ENCODE results near the gene SPHK2.
"Not testable (repeated sequence)": the region's sequence is repeated elsewhere in the genome, so short reads cannot be mapped to it uniquely, and the experiment has no call there.

The SPHK2 gene, protein sequence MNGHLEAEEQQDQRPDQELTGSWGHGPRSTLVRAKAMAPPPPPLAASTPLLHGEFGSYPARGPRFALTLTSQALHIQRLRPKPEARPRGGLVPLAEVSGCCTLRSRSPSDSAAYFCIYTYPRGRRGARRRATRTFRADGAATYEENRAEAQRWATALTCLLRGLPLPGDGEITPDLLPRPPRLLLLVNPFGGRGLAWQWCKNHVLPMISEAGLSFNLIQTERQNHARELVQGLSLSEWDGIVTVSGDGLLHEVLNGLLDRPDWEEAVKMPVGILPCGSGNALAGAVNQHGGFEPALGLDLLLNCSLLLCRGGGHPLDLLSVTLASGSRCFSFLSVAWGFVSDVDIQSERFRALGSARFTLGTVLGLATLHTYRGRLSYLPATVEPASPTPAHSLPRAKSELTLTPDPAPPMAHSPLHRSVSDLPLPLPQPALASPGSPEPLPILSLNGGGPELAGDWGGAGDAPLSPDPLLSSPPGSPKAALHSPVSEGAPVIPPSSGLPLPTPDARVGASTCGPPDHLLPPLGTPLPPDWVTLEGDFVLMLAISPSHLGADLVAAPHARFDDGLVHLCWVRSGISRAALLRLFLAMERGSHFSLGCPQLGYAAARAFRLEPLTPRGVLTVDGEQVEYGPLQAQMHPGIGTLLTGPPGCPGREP

DNA sequence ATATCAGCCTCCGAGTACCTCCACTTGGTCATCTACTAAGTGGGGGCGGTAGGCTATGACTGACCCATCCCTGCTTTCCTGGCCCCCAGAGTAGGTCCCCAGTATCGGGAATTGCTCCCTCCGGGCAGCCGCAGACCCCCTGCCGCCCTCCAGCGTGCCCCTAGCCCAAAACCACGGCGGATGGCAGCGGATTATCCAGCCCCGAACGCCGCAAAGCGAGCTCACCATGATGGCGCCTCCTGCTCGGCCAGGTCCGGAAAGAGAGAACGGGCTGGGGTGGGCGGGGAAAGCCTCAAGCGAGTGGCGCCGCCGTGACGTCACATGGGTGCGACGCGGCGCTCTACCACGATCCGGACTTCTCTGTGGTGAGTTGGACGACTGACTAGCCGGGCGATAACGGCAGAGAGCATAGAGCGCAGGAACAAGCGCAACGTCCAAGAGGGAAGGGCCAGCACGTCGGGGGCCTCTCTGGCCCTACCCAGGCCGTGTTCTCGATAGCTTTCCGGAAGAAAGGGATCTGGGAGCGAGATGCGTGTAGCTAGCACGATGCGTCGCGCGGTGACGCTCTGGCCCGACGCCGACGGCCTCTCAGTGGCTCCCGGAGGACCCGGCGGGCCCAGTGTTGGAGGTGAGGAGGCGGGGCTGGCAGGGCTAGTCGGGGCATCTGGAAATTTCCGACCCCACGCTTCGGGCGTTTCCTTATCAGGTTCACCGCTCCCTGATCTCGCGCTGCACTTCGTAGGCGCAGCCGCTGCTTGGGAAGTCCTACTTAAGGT is at the start of gene SPHK2, which contains the start of gene RPL18:
Gene SPHK2 (plus strand): TSS at position 591 of the 776 bp plus-strand sequence. CDS start 1,009 bp downstream, outside the sequence.
Gene RPL18 (minus strand): TSS at position 263 of the 776 bp plus-strand sequence. CDS start 35 bp downstream, at position 228.
- DNase-seq: peak; percentile 99

DNA sequence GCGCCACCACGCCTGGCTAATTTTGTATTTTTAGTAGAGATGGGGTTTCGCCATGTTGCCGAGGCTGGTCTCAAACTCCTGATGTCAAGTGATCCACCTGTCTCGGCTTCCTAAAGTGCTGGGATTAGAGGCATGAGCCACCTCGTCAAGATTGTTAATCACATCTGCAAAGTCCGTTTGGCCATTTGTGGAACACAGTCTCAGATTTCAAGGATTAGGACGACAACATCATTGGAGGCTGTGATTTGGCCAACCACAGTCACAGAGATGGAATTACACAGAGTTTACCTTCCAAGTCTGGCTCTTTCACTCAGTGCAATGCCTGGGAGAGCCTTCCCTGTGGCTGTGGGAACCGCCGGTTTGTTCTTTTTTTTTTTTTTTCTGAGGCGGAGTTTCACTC is 49.5 kb upstream of the SPHK2 start:
- peak; percentile 50 for DNase-seq

DNA sequence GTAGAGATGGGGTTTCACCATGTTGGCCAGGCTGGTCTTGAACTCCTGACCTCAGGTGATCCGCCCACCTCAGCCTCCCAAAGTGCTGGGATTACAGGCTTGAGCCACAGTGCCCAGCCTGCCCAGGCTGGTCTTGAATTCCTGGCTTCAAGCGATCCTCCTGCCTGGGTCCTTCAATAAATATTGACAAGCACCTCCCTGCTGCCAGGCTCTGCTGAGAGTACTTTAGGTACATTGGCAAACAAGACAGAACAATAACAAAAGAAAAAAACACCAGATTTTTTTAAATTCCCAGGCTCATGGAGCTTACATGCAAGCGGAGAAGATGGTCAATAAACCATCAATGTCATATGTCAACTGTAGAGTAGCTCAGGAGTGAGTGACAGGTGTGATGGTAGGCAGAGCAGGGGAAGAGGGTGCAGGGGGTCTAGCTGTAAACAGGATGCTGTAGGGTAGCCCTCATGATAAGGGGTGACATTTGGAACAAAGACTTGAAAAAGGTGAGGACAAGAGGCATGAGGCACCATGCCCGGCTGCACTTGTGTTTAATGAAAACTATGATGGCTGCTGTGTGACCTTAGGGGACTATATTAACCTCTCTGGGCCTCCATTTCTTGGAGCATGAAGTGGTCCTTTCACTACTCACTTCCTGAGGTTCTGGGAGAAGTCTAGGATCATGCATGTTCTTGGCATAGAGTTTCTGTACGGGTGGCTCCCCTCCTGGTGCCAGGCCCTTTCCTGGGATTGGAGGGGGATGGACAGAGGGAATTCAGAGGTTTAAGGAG is 47.7 kb upstream of the SPHK2 start:
- DNase-seq: no peak

DNA sequence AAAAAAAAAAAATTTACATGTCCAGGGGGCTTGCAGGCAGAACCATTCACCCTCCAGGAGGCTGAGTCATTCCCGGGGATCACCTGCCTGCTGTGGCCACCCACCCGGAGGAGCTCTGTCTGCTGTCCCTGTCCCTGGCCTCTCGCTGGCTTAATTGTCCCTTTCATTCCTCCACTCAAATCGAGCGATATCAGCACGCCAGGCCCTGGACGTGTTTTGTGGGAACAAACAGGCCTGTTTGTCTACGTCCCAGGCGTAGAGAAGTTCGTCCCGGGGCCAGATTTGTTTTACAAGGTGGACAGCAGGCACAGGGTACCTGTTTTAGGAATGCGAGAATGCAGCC is 46.2 kb upstream of the SPHK2 start:
- no peak for DNase-seq

DNA sequence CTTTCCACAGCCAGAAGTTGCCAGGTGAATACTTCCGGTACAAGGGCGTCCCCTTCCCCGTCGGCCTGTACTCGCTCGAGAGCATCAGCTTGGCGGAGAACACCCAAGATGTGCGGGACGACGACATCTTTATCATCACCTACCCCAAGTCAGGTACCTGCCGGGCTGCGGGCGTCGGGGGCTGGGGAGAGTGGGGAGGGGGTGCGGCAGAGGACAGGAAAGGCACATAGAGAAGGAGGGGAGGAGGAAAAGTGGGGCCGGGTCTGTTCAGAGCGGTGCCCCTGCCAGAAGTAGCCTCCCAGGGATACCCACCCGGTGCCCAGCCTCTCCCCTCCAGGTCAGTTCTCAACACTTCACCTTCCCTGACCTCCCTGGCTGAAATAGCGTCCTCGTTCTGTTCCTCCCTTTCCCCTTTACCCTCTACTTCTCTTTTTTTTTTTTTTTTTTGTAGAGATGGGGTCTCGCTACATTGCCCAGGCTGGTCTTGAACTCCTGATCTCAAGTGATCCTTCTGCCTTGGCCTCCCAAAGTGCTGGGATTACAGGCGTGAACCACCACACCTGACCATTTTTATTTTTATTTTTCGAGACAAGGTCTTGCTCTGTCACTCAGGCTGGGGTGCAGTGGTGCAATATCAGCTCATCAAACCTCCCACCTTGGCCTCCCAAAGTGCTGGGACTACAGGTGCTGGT is 43.2 kb upstream of the SPHK2 start:
- no peak for DNase-seq

DNA sequence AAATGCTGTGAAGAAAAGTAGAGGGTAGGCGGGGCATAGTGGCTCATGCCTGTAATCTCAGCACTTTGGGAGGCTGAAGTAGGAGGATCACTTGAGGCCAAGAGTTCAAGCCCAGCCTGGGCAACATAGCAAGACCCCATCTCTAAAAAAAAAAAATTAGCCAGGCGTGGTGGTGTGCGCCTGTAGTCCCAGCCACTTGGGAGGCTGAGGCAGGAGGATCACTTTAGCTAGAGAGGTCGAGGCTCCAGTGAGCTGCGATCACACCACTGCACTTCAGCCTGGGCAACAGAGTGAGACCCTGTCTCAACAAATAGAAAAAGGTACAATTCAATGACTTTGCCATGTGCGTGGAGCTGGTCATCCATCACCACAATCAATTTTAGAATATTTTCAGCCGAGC is 41.4 kb upstream of the SPHK2 start:
- DNase-seq: not testable (repeated sequence)

DNA sequence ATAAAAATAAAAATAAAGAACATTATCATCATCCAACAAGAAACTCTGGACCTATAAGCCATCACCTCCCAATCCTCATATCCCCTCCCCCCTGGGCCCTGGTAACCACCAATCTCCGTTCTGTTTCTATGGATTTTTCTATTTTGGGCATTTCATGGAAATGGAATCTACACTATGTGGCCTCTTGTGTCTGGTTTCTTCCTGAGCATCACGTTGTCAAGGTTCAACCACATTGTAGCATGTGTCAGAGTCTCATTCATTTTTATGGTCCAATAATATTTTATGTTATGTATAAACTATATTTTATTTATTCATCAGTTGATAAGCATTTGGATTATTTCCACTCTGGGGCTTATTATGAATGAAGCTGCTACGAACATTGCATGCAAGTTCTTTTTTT is 40.4 kb upstream of the SPHK2 start:
- no peak for DNase-seq

DNA sequence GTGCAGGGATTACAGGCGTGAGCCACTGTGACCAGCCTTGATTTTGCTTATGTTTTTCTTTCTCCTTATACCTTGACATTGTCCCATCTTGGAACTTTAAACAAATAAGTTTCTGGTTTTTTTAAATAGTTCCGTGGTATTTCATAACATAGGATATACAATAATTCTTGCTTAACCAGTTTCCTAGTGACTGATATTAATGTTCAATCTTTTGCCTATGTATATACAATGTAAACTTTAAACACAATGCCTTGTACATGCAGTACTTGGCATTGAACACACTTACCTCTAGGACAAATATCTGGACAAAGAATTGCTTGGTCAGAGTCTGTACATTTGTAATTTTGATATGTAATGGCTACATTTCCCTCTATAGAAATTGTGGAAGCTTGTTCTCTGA is 37.1 kb upstream of the SPHK2 start:
- DNase-seq: no peak

DNA sequence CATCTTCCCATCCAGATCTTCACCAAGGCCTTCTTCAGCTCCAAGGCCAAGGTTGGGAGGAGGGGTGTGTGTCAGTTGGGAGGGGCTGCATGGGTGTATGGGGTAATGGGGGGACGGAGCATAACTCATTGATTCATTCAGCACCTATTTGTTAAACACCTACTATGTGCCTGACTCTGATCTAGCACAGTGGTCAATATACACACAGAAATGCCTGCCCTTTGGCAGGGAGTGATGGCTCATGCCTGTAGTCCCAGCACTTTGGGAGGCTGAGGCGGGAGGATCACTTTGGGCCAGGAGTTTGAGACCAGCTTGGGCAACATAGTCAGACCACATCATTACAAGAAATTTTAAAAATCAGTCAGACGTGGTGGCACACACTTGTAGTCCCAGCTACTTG is 31.9 kb upstream of the SPHK2 start:
- no peak for DNase-seq

DNA sequence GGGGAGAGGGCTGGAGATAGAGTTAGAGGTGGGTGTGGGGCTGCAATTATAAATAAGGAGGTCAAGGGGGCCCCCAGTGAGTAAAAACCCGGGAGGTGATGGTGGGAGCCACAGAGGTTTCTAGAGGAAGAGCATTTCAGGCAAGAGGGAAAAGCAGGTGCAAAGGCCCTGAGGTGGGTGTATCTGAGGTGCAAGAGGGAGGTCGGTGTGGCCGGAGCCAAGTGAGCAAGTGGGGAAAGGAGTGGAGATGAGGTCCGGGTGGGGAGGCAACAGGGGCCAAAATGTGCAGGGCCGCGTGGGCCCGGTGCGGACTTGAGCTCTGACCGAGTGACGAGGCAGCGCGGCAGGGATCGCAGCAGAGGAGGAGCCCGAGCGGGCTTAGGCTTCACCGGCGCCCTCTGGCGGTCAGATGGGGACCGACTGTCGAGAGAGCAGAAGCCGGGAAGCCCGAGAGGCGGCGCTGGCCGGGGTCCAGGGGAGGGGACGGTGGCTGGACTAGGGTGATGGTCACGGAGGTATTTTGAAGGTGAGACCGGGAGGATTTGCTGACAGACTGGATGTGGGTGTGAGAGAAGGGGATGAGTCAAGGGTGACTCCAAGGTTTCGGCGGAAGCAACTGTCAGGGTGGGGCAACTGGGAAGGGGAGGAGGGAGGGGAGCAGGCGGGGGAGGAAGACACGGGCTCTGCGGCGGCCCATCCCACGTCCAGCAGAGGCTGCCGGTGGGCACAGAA is 30.5 kb upstream of the SPHK2 start:
- peak; percentile 86 for DNase-seq

DNA sequence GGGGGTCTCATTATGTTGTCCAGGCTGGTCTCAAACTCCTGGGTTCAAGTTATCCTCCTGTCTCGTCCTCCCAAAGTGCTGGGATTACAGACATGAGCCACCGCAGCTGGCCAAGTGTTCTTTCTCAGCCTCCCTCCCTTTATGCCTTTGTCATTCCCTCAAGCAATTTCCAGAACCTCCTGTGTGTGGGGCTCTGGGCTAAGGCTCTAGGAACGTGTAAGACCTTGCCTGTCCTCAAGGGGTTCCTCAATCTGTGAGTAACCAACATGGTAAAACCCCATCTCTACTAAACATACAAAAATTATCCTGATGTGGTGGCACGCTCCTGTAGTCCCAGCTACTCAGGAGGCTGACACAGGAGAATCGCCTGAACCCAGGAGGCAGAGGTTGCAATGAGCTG is 28.3 kb upstream of the SPHK2 start:
- DNase-seq: no peak

DNA sequence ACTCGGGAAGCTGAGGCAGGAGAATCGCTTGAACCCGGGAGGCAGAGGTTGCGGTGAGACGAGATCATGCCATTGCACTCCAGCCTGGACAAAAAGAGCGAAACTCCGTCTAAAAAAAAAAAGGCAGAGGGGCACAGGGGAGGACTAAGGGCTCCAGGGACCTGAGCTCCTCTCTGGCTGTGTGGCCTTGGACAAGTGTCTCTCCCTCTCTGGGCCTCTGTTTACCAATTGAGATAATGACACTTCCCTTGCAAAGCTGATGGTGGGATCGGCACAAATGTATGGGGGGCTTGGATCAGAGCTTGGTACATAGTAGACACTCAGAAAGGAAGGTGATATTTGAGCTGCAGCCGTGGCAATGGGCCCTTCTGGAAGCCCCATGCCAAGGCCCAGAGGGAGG is 24.1 kb upstream of the SPHK2 start:
- DNase-seq: no peak

DNA sequence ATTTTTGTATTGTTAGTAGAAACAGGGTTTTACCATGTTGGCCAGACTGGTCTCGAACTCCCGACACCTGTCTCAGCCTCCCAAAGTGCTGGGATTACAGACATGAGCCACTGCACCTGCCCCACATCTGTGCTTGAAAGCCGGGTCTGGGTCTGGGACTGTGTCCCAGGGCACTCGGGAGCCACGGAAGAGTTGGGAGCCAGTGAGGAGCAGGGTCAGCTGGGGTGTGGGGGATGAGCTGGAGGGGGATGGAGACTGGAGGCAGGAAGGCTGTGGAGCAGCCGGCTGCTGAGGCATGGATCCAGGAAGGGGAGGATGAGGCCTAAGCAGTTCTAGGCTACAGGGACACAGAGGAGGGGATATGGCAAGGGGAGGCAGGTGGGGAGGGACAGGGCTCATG is 23.5 kb upstream of the SPHK2 start:
- no peak for DNase-seq

DNA sequence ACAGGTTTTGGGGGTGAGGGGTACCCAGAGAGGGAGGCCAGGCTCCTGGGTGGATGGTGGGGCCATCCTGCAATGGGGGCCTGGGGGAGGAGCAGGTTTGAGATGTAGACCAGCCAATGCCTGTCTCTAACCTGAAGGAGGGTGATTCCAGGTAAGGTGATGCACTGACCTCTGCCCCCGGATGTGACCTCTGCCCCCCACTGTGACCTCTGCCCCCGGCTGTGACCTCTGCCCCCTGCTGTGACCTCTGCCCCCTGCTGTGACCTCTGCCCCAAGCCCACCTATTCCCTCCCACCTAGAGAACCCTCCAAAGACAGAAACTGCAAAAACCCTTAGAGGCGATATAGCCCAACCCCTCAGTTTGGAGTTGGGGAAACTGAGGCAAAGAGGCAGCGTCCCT is 23.1 kb upstream of the SPHK2 start:
- no peak for DNase-seq

DNA sequence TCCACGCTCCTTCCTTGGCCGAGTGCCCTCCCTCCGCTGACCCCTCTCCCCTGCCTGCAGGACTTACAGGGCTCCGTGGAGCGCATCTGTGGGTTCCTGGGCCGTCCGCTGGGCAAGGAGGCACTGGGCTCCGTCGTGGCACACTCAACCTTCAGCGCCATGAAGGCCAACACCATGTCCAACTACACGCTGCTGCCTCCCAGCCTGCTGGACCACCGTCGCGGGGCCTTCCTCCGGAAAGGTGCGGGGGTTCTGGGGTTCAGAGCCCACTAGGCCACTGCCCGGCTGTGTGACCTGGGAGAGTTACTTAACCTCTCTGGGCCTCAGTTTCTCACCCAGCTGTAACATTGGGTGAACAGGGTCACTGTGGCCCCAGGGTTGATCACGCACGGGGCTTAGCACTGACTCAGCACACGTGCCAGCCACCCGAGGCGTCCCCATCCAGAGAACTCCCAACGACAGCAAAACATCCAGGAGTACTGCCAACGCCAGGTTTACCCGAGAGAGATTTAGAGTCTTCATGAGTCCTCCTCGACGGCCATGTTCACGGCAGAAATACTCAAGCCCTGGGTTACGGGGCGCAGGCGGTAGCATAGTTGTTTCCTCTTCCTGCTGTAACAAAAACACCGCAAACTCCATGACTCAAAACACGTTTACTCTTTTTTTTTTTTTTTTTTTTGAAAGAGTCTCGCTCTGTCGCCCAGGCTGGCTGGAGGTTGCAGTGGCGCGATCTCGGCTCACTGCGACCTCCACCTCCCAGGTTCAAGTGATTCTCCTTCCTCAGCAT is 22.4 kb upstream of the SPHK2 start:
- DNase-seq: no peak

DNA sequence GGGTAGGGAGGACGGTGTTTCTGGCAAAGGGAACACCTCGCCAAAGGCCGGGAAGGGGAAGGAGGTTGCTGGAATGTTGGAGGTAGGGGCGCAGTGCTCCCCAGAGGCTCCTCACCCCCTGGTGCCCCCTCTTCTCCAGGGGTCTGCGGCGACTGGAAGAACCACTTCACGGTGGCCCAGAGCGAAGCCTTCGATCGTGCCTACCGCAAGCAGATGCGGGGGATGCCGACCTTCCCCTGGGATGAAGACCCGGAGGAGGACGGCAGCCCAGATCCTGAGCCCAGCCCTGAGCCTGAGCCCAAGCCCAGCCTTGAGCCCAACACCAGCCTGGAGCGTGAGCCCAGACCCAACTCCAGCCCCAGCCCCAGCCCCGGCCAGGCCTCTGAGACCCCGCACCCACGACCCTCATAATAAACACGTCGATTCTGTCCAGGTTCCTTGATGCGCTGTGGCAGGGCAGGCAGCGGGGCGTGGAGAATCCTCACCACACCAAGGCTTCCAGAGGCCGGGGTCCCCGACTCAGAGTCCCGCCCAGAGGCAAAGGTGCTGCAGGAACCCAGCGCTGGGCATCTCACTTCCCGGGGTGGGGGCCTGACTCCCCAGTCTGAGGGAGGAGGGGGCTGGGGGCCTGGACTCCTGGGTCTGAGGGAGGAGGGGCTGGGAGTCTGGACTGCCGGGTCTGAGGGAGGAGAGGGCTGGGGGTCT is 20.2 kb upstream of the SPHK2 start:
- DNase-seq: no peak

DNA sequence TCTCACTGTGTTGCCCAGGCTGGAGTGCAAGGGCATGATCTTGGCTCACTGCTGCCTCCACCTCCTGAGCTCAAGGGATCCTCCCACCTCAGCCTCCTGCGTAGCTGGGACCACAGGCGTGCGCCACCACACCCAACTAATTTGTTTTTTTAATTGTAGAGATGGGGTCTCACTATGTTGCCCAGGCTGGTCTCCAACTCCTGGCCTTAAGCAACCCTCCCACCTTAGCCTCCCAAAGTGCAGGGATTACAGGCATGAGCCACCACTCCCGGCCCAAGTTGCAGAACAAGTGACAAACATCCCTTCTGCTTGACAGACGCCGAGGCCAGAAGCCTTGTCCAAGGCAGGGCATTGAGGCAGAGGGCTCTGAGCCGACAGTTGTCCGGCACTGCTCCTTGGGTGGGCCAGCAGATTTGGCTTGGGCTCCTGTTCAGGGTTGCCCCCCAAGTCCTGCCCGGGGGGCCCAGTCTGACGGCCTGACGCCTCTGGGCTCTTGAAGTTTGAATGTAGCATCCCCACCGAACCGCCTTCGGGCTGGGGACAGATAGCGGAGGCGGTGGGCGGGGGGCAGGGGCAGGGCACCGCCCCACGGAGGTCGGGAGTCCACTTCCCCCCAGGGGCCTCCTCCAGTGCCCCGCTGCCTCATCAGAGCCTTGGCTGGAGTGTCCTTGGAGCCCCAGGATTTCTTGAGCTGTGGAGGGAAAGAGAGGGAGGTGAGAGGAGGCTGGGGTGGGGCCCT is 18.5 kb upstream of the SPHK2 start:
- DNase-seq: no peak

DNA sequence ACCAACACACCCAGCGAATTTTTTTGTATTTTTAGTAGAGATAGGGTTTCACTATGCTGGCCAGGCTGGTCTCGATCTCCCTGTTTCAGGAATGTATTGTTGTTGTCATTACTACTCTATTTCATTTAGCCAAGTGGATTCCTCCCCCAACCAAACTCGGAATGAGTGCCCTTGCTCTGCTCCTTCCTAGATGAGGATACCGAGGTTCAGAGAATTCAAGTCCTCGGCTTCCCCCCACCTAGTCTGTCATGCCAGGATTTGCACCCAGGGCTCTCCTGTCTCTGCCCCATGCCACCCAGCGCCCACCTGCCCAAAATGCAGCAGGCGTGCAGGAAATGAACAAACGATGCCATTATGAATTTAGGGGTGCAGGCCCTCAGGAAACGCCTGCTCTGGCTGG is 16.3 kb upstream of the SPHK2 start:
- no peak for DNase-seq

DNA sequence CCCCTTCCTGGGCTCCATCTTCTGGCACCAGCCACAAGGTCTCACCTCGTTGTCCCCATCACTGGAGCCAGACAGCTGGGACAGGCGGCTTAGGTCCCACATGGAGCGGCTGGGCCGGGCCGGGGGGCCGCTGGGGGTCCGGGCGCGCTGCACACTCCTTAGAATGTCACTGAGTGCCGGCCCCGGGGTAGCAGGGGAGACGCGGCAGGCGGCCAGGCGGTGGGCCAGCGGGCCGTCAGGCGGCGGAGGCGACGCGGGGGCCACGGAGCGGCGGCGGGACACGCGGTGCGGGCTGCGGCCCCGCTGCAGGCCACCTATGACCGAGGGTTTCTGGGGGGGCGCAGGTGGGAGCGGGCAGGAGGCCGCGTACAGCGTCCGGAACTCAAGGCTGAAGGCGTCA is 15.9 kb upstream of the SPHK2 start:
- no peak for DNase-seq

Measured in left hindlimb (tissue), 1 donor.